Measurements from ENCODE around the gene B4GALT4.

DNA sequence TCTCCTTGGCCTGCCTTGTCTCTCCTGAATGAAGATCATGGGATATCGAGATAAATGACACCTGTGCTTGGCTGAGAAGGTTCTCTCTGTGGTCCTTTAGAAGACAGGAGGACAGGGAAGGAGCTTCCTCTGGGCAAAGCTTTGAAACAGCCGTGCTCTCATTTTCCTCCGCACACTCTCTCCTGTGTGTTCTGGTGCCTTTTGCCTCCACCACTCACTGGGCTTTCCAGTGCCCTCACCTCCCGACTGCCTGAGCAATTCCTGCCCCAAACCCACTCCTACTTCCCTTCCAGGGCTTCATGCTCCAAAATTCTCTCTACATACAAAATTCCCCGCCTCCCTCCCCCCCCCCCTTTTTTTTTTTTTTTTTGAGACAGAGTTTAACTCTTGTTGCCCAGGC is 35.0 kb downstream of the B4GALT4 start:
- TF ChIP-seq, protein P1, sequence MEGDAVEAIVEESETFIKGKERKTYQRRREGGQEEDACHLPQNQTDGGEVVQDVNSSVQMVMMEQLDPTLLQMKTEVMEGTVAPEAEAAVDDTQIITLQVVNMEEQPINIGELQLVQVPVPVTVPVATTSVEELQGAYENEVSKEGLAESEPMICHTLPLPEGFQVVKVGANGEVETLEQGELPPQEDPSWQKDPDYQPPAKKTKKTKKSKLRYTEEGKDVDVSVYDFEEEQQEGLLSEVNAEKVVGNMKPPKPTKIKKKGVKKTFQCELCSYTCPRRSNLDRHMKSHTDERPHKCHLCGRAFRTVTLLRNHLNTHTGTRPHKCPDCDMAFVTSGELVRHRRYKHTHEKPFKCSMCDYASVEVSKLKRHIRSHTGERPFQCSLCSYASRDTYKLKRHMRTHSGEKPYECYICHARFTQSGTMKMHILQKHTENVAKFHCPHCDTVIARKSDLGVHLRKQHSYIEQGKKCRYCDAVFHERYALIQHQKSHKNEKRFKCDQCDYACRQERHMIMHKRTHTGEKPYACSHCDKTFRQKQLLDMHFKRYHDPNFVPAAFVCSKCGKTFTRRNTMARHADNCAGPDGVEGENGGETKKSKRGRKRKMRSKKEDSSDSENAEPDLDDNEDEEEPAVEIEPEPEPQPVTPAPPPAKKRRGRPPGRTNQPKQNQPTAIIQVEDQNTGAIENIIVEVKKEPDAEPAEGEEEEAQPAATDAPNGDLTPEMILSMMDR (IDR thresholded peaks at IDR 0.05) = no peak
- no peak for TF ChIP-seq POLR2AphosphoS5 (IDR thresholded peaks at IDR 0.05)
- TF ChIP-seq POLR2A (IDR thresholded peaks at IDR 0.05) = no peak

Measured in breast epithelium (tissue), 3 donors.